ENCODE data around the gene PDE6G. TPM values are rescaled to one million over a fixed set of nuclear protein-coding genes. Genes with fewer than 3 reads are reported as not detected.

The PDE6G gene
- total RNA-seq, 1 donor: 14.8 TPM

DNA sequence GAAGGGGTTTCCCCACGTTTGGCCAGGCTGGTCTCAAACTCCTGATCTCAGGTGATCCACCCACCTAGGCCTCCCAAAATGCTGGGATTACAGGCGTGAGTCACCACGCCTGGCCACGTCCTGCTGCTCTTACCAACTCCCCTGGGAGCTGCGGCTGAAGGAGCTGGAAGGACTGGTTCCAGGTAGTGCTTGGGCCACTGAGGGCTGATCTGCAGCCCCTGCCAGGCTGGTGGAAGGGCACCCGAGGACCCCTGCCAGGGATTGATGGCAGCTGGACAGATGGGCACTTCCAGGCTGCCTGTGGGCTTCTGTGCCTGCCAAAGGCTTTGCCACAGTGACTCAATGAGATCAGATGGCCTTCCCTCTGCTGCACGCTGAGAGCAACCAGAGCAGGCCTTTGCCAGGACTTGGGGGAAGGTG, 7.7 kb upstream of the PDE6G start:
- DNase-seq (ENCODE audit: low read depth in 2 of 3, low spot score in 2 of 3): no peak

DNA sequence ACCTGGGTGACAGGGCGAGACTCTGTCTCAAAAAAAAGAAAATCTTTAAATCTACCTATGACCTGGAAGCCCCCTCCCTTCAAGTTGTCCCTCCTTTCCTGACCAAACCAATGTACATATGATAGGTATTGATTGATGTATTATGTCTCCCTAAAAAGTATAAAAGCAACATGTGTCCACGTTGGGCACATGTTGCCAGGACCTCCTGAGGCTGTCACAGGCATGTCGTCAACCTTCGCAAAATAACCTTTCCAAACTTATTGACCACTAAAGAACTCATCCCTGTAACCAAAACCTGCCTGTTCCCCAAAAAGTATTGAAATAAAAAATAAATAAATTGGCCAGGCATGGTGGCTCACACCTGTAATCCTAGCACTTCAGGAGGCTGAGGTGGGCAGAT, 5.7 kb upstream of the PDE6G start:
- no peak for DNase-seq (ENCODE audit: low read depth in 2 of 3, low spot score in 2 of 3)

DNA sequence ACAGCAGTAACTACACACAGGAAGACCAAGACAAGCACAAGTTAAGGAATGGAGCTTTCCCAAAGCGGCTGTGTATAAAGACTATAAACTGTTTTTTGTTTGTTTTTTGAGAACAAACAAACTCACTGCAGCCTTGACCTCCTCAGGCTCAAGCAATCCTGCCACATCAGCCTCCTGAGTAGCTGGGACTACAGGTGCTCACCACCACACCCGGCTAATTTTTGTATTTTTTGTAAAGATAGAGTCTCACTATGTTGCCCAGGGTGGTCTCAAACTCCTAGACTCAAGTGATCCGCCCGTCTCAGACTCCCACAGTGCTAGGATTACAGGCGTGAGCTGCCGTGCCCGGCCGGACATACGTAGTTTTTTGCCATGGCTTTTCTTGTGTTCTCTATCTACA, 4.1 kb upstream of the PDE6G start:
- DNase-seq (ENCODE audit: low read depth in 2 of 3, low spot score in 2 of 3): no peak

DNA sequence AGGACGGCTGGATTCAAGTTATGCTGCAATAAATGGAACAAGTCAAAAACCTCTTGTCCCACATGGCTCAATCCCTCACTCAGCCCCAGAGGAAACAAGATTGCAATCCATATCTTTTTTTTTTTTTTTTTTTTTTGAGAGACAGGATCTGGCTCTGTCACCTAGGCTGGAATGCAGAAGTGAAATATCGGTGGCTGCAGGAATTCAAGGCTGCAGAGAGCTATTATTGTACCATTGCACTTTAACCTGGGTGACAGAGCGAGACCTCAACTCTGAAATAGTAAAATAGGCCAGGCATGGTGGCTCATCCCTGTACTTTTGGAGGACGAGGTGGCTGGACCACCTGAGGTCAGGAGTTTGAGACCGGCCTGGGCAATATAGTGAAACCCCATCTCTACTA, 2.7 kb upstream of the PDE6G start:
- no peak for DNase-seq (ENCODE audit: low read depth in 2 of 3, low spot score in 2 of 3)

DNA sequence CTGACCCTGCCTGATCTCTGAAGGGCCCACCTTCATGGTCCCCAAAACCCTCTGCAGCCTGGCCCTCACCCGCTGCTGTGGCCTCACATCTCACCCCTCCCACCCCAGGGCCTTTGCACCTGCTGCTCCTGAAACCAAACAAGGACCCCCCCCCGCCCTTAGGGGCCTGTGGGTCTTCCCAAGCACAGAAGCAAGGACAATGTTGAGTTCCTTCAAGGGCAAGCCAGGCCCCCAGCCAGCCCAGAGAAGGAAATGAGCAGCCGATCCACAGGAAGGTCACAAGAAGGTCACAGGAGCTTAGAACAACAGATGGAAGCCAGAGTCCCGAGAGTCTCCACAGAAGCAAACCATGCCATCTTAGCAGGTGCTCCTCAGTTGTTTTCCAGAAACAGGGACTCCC, 493 bp upstream of the PDE6G start:
- DNase-seq (ENCODE audit: low read depth in 2 of 3, low spot score in 2 of 3): no peak

DNA sequence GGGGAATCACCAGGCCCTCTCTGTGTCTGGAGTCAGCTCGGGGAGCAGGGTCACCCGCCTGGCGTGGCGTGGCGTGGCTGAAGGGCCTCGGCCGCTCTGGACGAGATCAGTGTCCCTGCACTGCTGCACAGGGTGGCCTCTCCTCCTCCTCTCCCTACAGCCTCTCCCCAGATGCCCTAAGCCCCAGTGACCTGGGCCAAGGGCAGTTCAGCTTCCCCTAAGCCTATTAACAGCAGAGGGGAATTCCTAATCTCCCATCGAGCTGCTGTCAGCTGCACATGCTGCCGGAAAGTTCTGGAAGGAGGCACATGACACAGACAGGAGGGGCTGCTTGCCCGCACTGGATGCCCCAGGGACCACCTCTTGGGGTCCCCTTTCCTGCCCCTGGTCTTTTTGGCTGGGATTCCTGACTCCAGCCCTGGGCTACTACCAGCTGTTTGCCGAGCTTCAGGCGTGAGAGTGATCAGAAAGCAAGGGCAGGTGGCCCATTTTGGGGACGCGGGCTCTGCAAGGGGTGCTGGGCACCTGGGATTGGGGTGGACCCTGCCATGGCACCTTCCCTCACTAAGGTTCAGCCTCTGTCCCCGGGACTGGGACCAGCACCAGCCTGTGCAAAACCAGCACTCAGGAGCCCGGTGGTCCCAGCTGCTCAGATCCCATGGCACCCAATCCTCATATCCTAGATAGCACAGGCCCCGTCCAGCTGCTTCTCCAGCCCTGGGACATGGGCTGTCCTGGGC, 794 bp downstream of the PDE6G start:
- DNase-seq (ENCODE audit: low read depth in 2 of 3, low spot score in 2 of 3): no peak

DNA sequence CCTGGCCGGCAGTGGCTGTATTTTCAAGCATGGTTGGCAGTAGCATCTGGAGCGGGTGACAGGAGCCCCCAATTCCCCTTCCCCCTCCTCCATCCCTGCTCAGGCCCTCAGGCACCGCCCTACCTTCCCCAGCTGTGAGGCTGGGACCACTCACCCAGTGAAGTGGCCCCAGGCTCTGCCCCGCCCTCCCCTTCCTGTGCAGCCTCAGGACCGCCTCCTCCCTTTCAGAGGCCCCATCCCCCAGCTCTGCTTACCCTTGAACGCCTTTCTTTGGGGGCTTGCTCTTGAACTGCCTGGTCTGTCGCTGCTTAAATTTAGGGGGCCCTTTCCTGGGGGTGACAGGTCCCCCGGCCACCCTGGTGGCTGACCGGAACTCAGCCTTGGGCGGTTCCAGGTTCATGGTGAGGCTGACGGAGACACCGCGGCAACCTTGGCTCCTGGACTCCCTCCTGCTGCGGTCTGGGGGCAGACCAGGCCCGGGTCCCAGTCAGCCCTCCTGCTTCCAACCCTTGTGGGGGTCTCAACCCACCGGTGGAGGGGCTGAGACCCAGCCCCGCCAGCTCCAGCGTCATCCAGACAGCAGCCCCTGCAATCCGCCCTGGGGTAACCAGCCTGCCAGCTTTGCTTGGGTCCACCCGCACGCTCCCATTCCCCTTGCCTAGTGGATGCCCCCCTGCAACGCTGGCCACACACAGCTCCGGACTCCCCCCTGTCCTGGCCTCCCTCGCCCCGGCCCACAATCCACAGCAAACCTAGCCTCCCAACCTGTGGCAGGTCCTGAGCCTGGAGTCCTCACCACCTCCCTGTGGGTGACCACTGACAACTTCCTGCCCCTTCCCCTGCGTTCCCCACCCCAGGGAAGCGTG, 3.2 kb downstream of the PDE6G start:
- peak in 2 of 3 donors; percentile 53 to 62 for DNase-seq (ENCODE audit: low read depth in 2 of 3, low spot score in 2 of 3)

DNA sequence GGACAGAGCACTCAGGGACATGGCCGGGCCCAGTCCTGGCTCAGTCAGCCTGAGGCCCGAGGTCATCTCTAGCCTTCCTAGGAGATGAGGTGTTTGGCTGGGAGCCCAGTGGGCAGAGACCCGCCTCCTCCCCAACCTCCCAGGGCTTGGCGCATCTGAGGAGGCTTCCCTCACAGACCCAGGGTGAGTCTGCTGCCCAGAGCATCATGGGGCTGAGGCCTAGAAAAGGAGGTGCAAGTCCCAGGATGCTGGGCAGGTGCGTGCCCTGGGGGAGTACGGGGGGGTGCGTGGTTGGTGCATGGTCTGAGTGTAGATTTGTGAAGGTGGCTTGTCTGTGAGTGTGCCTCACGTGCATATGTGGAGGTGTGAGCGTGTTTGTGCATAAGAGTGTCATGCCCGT, 4.7 kb downstream of the PDE6G start:
- DNase-seq (ENCODE audit: low read depth in 2 of 3, low spot score in 2 of 3): no peak

DNA sequence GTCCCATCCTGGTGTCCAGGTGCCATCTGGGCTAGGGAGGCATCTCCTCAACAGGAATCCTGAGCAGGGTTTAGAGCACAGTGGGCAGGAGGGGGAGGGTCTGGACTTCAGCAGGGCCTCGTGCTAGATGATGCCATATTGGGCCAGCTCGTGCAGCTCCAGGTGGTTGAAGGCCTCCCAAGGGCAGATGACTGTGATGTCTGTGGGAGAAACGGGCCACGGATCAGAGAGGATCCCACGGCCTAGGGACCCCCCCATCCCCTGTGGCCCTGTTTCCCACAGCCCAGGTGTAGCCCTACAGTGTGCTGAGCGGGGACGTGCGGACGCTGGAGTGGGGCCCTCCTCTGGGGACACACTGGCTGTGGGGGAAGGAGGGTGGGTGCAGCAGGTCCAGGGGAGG, 5.4 kb downstream of the PDE6G start:
- DNase-seq (ENCODE audit: low read depth in 2 of 3, low spot score in 2 of 3): no peak

DNA sequence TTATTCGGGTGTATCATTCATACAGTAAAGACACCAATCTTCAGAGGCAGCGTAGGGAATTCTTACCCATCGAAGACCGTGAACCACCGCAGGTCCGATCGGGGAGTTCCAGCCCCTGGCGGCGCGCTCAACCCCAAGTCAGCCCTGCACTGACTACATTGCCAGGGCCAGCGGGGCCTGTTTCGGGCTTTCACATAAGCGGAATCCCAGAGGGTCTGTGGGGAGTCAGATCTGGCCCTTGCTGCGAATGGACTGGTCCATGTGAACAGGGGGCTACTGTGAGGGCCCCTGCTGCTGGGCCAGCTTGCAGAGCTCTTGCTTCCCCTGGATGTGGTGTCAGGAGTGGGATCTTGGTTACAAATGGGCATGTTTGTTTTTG, 7.6 kb downstream of the PDE6G start:
- DNase-seq (ENCODE audit: low read depth in 2 of 3, low spot score in 2 of 3): no peak

DNA sequence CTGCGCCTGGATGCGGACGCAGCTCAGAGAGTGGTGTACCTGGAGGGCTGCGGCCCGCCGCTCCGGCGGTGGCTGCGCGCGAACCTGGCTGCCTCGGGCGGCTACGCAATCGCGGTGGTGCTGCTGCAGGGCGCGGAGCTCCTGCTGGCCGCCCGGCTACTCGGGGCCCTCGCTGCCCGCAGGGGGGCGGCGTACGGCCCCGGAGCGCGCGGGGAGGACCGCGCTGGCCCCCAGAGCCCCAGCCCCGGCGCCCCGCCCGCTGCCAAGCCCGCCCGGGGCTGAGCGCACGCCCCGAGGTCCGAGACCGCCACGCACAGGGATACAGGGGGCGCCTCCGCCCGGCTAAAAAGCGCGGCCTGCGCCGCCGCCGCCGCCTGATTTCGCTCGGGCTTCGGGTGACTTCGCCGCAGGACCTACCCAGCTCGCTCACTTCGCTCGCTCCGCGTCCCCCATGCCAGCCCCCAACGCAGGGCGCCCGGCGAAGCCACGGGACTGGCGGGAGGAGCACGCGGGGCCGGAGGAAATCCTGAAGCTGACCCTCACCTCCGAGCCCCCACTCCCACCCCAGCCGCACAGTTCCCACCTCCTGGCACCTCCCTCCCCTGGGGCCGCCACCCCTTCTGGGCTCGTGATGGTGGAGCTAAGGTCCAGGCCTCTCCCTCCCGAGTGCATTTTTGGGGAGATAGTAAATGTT, 8.2 kb downstream of the PDE6G start:
- no peak for DNase-seq (ENCODE audit: low read depth in 2 of 3, low spot score in 2 of 3)

DNA sequence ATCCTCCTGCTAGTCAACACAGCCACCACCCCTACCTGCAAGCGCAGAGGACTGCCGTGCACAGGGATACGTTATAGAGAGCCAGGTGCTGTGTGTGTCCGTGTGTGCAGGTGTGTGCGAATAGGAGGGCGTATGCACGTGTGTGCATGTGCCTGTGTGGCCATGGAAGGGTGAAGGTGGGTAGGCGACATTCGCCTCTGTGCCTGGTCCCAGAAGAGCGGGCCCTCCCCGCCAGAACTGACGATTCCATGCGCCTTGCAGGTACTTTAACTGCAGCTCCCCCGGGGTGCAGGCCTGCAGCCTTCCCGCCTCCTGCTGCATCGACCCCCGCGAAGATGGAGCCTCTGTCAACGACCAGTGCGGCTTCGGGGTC, 8.7 kb downstream of the PDE6G start:
- no peak for DNase-seq (ENCODE audit: low read depth in 2 of 3, low spot score in 2 of 3)

DNA sequence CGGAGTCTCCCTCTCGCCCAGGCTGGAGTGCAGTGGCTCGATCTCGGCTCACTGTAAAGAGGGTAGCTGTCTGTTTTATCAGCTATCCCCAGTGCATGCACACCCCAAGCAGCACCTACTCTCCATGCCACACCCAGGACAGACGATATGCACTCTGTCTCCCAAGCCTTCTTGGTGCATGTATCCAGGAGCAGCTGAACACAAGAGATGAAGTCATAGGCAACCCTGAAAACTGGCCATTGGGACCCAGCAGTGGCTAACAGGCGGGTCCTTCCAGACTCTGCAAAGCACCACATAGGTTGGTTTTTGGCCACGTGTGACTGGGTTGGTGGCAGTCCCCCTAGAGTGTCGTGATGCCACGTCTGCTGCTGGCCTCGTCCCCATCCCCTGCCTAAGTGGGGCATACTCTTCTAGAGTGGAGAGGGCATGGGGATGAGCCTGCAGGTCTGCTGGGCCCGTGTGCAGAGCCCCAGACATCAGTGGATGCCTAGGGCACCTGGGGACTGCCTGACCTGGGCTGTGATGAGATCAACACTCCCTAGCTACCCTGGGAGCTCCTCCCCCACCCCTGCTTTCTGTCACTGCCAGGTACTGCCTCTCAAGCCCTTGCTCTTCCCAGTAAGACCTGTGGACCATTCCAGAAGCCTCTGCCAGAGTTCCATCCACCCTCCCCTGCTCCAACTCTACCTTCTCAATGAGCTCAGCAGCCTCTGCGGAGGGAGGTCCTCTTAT, 9.3 kb downstream of the PDE6G start:
- DNase-seq (ENCODE audit: low read depth in 2 of 3, low spot score in 2 of 3): no peak

DNA sequence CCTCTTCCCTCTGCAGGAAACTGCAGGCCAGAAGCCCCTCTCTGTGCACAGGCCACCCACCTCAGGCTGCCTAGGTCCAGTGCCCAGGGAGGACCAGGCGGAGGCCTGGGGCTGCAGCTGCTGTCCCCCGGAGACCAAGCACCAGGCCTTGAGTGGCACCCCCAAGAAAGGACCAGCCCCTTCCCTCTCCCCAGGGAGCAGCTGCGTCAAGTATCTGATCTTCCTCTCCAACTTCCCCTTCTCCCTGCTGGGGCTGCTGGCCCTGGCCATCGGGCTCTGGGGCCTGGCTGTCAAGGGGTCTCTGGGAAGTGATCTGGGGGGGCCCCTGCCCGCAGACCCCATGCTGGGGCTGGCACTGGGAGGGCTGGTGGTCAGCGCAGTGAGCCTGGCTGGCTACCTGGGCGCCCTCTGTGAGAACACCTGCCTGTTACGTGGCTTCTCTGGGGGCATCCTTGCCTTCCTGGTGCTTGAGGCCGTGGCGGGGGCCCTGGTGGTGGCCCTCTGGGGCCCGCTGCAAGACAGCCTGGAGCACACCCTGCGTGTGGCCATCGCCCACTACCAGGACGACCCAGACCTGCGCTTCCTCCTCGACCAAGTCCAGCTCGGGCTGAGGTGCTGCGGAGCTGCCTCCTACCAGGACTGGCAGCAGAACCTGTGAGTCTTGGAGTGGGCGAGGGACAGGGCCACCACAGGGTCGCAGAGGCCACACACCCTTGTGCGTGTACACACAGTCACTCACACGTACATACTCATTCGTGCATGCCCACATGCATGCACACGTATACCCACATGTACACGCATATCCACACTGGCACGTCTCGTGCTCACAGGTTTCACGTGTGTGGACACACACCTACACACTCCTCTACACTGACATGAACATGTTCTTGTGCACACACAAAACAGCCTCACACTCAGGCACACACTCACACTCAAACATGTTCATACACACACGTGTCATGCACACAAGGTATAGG, 11.1 kb downstream of the PDE6G start:
- DNase-seq (ENCODE audit: low read depth in 2 of 3, low spot score in 2 of 3): no peak

DNA sequence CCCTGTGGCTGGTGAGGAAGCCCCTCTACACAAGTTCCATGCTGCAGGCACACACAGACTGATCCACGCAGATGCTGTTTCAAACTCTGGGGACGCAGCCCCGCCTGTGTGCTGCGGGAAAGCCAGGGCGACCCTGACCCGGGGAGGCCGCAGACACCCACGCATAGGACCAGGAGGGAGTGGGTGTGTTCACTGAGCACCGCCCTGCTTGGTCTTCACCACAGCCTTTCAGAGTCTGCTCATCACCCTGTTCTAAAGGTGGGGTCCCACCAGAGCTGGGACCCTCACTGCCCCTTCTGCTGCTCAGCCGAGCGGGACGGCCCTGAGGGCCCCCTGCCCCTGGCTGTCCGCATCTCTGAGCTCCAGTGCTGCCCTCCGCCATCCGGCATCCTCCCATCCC, 11.8 kb downstream of the PDE6G start:
- no peak for DNase-seq (ENCODE audit: low read depth in 2 of 3, low spot score in 2 of 3)

DNA sequence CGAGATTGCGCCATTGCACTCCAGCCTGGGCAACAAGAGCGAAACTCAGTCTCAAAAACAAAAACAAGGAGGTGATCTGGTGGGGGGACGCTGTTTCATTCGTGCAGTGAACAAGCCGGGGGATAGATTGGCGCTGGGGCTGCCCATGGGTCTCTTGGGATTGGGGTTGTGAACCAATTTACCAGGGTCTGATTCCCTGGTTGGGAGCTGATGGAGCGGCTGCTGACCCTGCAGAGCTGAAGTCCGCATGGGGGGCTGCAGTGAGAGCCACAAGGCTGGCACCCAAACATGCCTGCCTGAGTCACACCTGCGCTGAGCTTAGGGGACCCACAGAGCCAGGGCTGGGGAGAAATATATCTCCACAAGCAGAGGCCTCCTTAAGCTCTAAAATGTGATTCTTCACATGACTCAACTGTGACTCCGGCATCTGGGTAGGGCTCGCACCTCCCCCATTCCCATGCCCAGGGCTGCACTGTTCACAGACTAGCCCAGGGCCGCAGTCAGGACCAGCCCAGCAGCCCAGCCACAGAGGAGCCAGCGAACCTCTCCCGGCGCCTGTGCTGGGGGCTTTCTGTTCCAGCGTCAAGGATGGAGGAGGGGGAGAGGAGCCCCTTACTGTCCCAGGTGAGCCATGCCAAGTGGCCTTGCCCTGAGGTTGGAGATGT, 14.4 kb downstream of the PDE6G start:
- no peak for DNase-seq (ENCODE audit: low read depth in 2 of 3, low spot score in 2 of 3)

DNA sequence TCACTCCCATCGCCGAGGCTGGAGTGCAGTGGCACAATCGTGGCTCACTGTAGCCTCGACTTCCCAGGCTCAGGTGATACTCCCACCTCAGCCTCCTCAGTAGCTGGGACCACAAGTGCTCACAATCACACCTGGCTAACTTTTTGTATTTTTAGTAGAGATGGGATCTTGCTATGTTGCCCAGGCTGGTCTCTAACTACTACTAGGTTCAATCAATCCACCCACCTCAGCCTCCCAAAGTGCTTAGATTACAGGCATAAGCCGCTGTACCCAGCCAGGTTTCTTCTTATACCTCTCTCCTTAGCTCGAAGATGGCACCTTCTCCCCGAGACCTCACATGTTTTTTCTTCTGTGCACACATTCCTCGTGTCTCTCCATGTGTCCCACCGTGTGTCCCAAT, 16.3 kb downstream of the PDE6G start:
- DNase-seq (ENCODE audit: low read depth in 2 of 3, low spot score in 2 of 3): no peak

DNA sequence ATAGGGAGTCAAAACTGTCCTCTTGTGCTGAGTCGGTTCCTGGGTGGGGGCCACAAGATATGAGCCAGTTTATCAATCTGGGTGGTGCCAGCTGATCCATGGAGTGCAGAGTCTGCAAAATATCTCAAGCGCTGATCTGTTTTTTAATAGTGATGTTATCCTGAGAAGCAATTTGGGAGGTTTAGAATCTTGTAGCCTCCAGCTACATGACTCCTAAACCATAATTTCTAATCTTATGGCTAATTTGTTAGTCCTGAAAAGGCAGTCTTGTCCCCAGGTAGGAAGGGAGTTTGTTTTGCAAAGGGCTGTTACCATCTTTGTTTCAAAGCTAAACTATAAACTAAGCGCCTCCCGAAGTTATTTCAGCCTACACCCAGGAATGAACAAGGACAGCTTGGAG, 17.7 kb downstream of the PDE6G start:
- no peak for DNase-seq (ENCODE audit: low read depth in 2 of 3, low spot score in 2 of 3)

Measured in hematopoietic multipotent progenitor cell (in vitro differentiated cells).